Esophagus muscularis mucosa (tissue), 3 donors: ENCODE results near the gene SLC7A1.

ENCODE experiments used
- POLR2A ChIP-seq: fragments of 450-650 bp; IDR thresholded peaks from one replicate; pipeline ENCODE4 v1.6.1; 2017; ENCODE audit warnings: antibody characterized with exemption, moderate library complexity, mild to moderate bottlenecking, low read depth
- TF ChIP-seq, protein P1 (sequence below), 3 experiments: fragments of 200-600 bp in 2 of 3; fragments of 450-650 bp in 1 of 3; sonication (generic) in 2 of 3; IDR thresholded peaks; one replicate each; pipeline ENCODE4 v1.5.1; 2017 to 2019; ENCODE audit warnings: antibody characterized with exemption in 3 of 3, mild to moderate bottlenecking in 2 of 3, moderate library complexity in 1 of 3

DNA sequence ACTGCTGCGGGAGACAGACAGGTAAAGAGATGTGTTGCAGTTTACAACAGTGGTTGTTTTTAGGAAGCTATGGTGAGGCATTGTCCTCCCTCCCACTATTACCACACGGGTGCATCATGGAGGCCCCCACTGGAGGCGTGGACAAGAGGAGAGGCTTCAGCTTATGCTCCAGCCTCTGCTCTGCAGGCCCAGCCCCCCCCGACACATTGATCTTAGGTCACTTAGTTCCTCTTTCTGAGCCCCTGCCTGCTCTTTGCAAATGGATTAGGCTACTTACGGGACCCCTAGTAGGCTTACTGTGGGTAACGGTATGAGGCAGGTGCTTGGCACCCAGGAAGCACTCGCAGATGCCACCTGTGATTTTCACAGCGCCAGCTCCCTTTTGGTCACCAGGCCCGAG, 123.9 kb downstream of the SLC7A1 start:
- TF ChIP-seq, protein P1, sequence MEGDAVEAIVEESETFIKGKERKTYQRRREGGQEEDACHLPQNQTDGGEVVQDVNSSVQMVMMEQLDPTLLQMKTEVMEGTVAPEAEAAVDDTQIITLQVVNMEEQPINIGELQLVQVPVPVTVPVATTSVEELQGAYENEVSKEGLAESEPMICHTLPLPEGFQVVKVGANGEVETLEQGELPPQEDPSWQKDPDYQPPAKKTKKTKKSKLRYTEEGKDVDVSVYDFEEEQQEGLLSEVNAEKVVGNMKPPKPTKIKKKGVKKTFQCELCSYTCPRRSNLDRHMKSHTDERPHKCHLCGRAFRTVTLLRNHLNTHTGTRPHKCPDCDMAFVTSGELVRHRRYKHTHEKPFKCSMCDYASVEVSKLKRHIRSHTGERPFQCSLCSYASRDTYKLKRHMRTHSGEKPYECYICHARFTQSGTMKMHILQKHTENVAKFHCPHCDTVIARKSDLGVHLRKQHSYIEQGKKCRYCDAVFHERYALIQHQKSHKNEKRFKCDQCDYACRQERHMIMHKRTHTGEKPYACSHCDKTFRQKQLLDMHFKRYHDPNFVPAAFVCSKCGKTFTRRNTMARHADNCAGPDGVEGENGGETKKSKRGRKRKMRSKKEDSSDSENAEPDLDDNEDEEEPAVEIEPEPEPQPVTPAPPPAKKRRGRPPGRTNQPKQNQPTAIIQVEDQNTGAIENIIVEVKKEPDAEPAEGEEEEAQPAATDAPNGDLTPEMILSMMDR (IDR thresholded peaks at IDR 0.05) = no peak
- TF ChIP-seq POLR2A = no peak
